ENCODE results near the gene PKN1. TPM values are rescaled to one million over a fixed set of nuclear protein-coding genes. Genes with fewer than 3 reads are reported as not detected.

Gene PKN1
- total and polyA plus RNA-seq, 9 of the 15 experiments (the other 6 are each of a cell fraction or from before 2014, with no cell fraction given): 0.30 to 228 (median 77.5) TPM

GRCh38 chr19:14432791-14433553 is at the start of gene PKN1 (continued):
- TF ChIP-seq, protein P1, sequence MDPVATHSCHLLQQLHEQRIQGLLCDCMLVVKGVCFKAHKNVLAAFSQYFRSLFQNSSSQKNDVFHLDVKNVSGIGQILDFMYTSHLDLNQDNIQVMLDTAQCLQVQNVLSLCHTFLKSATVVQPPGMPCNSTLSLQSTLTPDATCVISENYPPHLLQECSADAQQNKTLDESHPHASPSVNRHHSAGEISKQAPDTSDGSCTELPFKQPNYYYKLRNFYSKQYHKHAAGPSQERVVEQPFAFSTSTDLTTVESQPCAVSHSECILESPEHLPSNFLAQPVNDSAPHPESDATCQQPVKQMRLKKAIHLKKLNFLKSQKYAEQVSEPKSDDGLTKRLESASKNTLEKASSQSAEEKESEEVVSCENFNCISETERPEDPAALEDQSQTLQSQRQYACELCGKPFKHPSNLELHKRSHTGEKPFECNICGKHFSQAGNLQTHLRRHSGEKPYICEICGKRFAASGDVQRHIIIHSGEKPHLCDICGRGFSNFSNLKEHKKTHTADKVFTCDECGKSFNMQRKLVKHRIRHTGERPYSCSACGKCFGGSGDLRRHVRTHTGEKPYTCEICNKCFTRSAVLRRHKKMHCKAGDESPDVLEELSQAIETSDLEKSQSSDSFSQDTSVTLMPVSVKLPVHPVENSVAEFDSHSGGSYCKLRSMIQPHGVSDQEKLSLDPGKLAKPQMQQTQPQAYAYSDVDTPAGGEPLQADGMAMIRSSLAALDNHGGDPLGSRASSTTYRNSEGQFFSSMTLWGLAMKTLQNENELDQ (CRISPR knock-in tag; IDR thresholded peaks at IDR 0.05; ENCODE audit: borderline replicate concordance): no peak
- TF ChIP-seq POLR2A (conservative IDR thresholded peaks at IDR 0.05) (0 out of 2 replicates have a peak, but pooled peaks have one; percentile 40), RB1 (IDR thresholded peaks at IDR 0.05; ENCODE audit: low read depth) (peak; percentile 28; the same call in 1 of the 2 replicates), SETDB1 (IDR thresholded peaks at IDR 0.05; ENCODE audit: low read length) (no peak), PURB (CRISPR knock-in tag; IDR thresholded peaks at IDR 0.05; ENCODE audit: low read depth) (no peak), CHD4 (IDR thresholded peaks at IDR 0.05; ENCODE audit: insufficient read depth, insufficient replicate concordance, low read depth, low read length, poor library complexity, severe bottlenecking) (no peak), EHMT2 (IDR thresholded peaks at IDR 0.05) (no peak), ZBTB7A (IDR thresholded peaks at IDR 0.05; ENCODE audit: borderline replicate concordance, control insufficient read depth, low read depth, low read length) (peak; percentile 93), CEBPG (CRISPR knock-in tag; IDR thresholded peaks at IDR 0.05) (no peak), CEBPG (tag; conservative IDR thresholded peaks at IDR 0.05 in 1 of 2, IDR thresholded peaks at IDR 0.05 in 1 of 2) (no peak), ZBTB11 (CRISPR knock-in tag; IDR thresholded peaks at IDR 0.05) (peak in 1 of 3 experiments; percentile 72; a peak in 2 of 6 replicates), RBM25 (IDR thresholded peaks at IDR 0.05; ENCODE audit: low read depth, low read length, severe bottlenecking) (peak; percentile 81), CBFA2T2 (conservative IDR thresholded peaks at IDR 0.05) (0 out of 2 replicates have a peak, but pooled peaks have one; percentile 22), ZNF143 (CRISPR knock-in tag; IDR thresholded peaks at IDR 0.05) (peak; percentile 51; the same call in 1 of the 2 replicates), EGR1 (conservative IDR thresholded peaks at IDR 0.05) (peak; percentile 57), ZNF311 (CRISPR knock-in tag; IDR thresholded peaks at IDR 0.05) (no peak), RBFOX2 (IDR thresholded peaks at IDR 0.05; ENCODE audit: low read depth, low read length) (peak; percentile 44; the same call in 1 of the 2 replicates), SIN3A (IDR thresholded peaks at IDR 0.05; ENCODE audit: borderline replicate concordance in 2 of 2, control insufficient read depth in 1 of 2, low read depth in 2 of 2, low read length in 2 of 2) (peak in 1 of 2 experiments; percentile 59; a peak in 1 of 4 replicates), TAF1 (IDR thresholded peaks at IDR 0.05; ENCODE audit: control insufficient read depth, extremely low read depth, insufficient read depth, low read length, severe bottlenecking) (peak; percentile 37), CCNT2 (IDR thresholded peaks at IDR 0.05; ENCODE audit: borderline replicate concordance, extremely low read depth, insufficient read length, low read depth, low read length) (peak; percentile 46), RBBP5 (IDR thresholded peaks at IDR 0.05; ENCODE audit: borderline replicate concordance, insufficient read depth, low read length, poor library complexity, severe bottlenecking) (peak; percentile 22)
